BE2C (cell line): ENCODE measurements around the gene NRARP.

Experiments used
- DNase-seq: peaks from one replicate; pipeline ENCODE4 v3.0.0-alpha.2; 2020
- H3K27me3 ChIP-seq: fragments of 250-450 bp; sonication (Bioruptor Pico); 2 replicates; pipeline ENCODE4 v1.5.1; 2020; ENCODE audit warnings: mild to moderate bottlenecking
- H3K36me3 ChIP-seq: fragments of 250-450 bp; sonication (Bioruptor Pico); 2 replicates; pipeline ENCODE4 v1.5.1; 2020; ENCODE audit warnings: mild to moderate bottlenecking
- H3K4me1 ChIP-seq: fragments of 250-450 bp; sonication (Bioruptor Pico); 2 replicates; pipeline ENCODE4 v1.5.1; 2020
- H3K4me3 ChIP-seq: 2 replicates; pipeline ENCODE4 v1.5.1; 2011; ENCODE audit warnings: low read depth, low read length
- H3K9me3 ChIP-seq: fragments of 250-450 bp; sonication (Bioruptor Pico); 2 replicates; pipeline ENCODE4 v1.5.1; 2020
- CTCF ChIP-seq: IDR thresholded peaks from 2 replicates; pipeline ENCODE4 v1.5.1; 2012; ENCODE audit warnings: mild to moderate bottlenecking, low read depth, low read length

Gene NRARP

GRCh38 chr9:137271696-137272076, 30.4 kb downstream of the NRARP start:
- Histone ChIP-seq H3K4me3 (no peak overlapping the region), H3K36me3 (peaks cover 33% of the 10 kb centered on the region), H3K9me3 (no peaks in the 10 kb centered on the region), H3K27me3 (no peaks in the 10 kb centered on the region), H3K4me1 (peaks cover 5% of the 10 kb centered on the region)
- TF ChIP-seq CTCF: no peak
- DNase-seq: no peak

GRCh38 chr9:137270929-137271695, 31.0 kb downstream of the NRARP start:
- no peaks in the 10 kb centered on the region for H3K27me3 ChIP-seq
- H3K36me3 ChIP-seq: peaks cover 33% of the 10 kb centered on the region
- no peaks in the 10 kb centered on the region for H3K9me3 ChIP-seq
- no peaks in the 10 kb centered on the region; the same call in 1 of the 2 replicates for H3K4me1 ChIP-seq
- TF ChIP-seq CTCF: no peak
- no peak overlapping the region for H3K4me3 ChIP-seq
- DNase-seq: no peak

- DNase-seq: no peak
- peaks cover 41% of the 10 kb centered on the region for H3K36me3 ChIP-seq
- no peak overlapping the region for H3K4me3 ChIP-seq
These were observed 32.8 kb downstream of the NRARP start for GRCh38 chr9:137269231-137269772.

DNA sequence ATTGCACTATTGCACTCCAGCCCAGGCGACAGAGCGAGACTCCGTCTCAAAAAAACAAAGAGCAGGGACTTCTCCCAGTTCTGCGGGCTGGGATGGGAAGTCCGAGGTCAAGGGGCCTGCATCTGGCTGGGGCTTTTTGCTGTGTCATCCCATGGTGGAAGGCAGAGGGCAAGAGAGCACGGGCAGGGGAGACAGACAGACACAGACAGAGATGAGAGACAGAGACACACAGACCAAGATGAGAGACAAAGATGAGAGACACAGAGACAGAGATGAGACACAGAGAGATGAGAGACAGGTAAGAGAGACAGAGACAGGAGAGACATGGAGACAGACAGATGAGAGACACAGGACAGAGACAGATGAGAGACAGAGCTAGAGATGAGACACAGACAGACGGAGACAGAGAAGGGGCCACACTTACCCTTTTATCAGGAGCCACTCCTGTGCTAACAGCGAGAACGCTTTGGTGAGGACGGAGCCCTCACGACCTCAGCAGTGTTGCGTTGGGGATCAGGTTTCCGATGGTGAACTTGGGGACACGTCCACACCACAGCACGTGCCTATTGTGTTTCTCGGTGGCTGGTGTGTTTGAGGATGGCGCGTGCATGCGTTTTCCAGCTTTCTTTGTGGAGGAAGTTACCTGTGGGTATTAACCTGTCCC, 33.4 kb downstream of the NRARP start:
- H3K9me3 ChIP-seq: no peaks in the 10 kb centered on the region
- H3K27me3 ChIP-seq: no peaks in the 10 kb centered on the region
- no peak for TF ChIP-seq CTCF
- H3K36me3 ChIP-seq: peaks cover 47% of the 10 kb centered on the region
- H3K4me1 ChIP-seq: no peaks in the 10 kb centered on the region
- no peak overlapping the region for H3K4me3 ChIP-seq
- DNase-seq: no peak

More at GRCh38 chr9:137269231-137269772, 32.8 kb downstream of the NRARP start:
- Histone ChIP-seq H3K9me3 (no peaks in the 10 kb centered on the region), H3K4me1 (no peaks in the 10 kb centered on the region), H3K27me3 (no peaks in the 10 kb centered on the region)
- no peak for TF ChIP-seq CTCF

- no peaks in the 10 kb centered on the region for H3K27me3 ChIP-seq
- H3K36me3 ChIP-seq: peaks cover 47% of the 10 kb centered on the region
- no peaks in the 10 kb centered on the region for H3K9me3 ChIP-seq
- no peak for TF ChIP-seq CTCF
- no peaks in the 10 kb centered on the region for H3K4me1 ChIP-seq
- no peak overlapping the region for H3K4me3 ChIP-seq
- DNase-seq: no peak
These were observed 34.1 kb downstream of the NRARP start for GRCh38 chr9:137267933-137268355.
